CD4-positive, alpha-beta T cell treated with Interleukin-15 for 1 hour (primary cell): Measurements from ENCODE around the gene MMP17.
"Not testable (repeated sequence)": the region's sequence is repeated elsewhere in the genome, so short reads cannot be mapped to it uniquely, and the experiment has no call there.

Source experiments
- DNase-seq: peaks from one replicate; pipeline ENCODE4 v3.0.0-alpha.2; 2020

Gene MMP17

DNA sequence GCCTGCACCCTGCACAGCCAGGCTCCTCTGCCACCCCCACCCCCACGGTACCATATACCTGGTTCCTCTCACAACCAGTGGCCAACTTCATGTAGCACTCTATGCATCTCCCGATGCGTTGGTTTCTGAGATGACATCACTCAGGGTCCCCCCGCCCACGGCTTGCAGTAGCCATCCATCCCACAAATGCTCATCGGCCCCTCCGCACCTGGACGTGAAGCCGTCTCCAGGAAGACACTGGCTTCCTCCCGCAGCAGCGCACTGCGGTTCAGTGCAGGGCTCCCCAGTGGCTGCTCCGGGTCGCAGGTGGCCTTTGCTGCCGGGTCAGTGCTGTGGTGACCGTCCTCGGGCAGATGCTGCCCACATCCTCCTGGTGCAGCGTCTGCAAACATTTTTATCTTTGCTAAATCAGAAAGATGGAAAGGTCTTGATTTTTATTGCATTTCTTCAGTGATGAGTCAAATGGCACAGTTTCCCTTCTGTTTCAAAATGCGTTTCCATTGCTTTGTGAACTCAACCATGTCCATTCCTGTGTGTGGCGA, 27.5 kb upstream of the MMP17 start:
- DNase-seq: no peak

DNA sequence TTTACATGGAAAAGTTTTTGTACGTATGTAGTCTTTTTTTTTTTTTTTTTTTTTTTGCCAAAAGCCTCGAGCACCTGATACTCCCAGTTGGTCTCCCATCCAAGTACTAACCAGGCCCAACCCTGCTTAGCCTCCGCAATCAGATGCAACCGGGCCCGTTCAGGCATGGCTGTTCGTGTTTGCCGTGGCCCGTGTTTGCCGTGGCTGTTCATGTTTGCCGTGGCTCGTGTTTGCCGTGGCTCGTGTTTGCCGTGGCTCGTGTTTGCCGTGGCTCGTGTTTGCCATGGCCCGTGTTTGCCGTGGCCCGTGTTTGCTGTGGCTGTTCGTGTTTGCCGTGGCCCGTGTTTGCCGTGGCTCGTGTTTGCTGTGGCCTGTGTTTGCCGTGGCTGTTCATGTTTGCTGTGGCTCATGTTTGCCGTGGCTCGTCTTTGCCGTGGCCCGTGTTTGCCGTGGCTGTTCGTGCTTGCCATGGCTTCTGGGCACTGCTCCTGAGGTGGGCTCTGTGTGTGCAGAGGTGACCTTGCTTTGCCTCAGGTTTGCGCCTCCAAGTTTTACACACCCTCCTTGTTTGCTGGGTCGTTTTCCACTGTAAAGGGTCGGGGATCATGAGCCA, 26.8 kb upstream of the MMP17 start:
- no peak for DNase-seq

DNA sequence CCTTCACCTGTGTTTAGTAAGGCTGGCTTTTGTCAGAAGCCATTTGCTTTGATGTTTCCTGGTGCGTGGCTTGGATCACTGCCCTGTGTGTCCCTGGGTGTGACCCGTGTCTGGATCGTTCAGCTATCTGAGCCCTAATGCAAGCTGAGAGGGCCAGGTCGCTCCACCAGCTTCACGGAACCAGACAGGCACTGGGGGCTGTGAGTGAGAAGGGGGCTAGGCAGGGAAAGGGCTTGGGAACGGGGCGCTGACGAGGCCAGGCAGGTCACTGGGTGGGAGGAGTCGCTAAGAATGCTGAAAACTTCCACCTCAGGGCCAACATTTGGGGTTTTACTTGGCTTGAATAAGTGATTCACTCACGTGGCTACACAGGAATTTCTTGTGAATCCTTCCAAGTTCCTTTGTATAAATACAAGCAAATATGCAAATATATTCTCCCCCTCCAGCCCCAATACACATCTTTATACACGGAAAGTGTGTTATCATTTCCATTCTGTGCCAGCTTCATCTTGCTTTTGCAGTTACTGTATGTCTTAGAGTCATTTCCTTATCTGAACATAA, 24.2 kb upstream of the MMP17 start:
- no peak for DNase-seq

DNA sequence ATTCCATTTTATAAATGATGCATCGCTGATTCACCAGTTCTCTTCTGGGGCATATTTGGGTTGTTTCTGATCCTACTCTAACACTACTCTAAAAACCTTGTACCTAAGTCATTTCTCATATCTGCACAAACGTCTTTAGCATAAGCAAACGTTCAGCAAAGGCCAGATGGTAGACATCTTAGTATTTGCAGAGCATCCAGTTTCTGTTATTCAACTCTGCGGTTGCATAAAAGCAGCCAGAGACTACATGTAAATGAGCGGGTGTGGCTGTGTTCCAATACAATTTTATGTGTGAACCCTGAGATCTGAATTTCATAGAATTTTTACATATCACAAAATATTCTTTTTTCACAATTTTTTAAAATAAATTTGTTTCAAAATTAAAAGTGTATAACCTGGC, 22.8 kb upstream of the MMP17 start:
- DNase-seq: no peak

DNA sequence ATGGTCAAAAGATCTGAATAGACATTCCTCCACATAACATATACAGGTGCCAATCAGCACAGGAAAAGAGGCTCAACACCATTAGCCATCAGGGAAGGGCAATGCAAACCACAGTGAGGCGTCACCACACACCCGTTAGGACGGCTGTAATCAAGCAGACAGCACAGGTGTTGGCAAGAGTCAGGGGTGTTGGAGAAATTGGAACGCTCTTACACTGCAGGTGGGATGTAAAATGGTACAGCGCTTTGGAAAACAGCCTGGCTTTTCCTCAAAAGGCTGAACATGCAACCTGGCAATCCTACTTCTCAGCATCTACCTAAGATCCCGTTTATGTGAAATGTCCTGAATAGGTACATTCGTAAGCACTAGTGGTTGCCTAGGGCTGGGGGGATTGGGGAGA, 21.5 kb upstream of the MMP17 start:
- DNase-seq: no peak

DNA sequence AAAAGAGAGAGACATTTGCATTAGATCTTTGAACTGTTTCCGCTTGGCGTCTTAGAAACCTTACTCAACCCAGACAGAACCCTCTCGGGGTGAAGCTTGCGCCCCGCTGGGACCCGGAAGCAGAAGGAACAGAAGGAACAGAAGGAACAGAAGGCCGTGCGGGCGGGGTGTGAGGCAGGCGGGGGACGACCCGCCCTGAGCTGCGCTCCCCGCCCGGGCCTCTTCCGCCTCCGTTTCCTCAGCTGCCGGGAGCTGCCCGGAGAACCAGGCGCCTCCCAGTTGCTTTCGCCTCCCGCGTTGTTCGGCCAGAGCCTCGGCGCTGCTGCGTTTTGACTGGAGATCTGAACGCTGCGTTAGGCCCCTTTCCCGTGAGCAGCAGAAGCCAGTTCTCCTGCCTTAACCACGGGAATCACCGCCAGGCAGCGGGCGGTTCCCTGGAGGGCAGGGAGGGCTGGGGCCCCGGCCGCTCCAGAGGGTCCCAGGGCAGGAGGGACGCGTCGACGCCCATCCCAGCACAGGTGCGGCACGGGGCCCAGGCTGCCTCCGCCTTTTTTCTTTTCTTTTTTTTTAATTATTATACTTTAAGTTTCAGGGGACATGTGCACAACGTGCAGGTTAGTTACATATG, 19.3 kb upstream of the MMP17 start:
- peak; percentile 48 for DNase-seq

DNA sequence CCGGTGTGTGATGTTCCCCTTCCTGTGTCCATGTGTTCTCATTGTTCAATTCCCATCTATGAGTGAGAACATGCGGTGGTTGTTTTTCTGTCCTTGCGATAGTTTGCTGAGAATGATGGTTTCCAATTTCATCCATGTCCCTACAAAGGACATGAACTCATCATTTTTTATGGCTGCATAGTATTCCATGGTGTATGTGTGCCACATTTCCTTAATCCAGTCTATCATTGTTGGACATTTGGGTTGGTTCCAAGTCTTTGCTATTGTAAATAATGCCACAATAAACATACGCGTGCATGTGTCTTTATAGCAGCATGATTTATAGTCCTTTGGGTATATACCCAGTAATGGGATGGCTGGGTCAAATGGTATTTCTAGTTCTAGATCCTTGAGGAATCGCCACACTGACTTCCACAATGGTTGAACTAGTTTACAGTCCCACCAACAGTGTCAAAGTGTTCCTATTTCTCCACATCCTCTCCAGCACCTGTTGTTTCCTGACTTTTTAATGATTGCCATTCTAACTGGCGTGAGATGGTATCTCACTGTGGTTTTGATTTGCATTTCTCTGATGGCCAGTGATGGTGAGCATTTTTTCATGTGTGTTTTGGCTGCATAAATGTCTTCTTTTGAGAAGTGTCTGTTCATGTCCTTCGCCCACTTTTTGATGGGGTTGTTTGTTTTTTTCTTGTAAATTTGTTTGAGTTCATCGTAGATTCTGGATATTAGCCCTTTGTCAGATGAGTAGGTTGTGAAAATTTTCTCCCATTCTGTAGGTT, 18.5 kb upstream of the MMP17 start:
- DNase-seq: not testable (repeated sequence)

DNA sequence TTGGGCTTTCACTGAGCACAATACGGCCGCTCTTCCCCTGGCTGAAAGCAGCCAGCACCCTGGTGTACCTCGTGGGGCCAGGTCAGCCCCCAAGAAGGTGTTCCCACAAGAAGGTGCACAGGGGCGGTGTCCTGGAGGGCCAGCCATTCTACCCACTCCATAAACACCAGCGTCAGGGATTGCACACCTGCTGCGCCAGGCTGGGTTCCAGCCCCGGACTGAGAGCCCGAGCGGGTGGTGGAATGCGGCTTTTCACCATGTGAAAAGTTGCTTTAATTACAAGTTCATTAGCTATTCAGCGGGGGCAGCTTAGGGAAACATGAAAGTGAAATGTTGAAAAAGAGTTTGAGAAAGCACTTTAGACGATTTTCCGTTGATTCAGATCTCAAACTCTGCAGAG, 17.5 kb upstream of the MMP17 start:
- no peak for DNase-seq

DNA sequence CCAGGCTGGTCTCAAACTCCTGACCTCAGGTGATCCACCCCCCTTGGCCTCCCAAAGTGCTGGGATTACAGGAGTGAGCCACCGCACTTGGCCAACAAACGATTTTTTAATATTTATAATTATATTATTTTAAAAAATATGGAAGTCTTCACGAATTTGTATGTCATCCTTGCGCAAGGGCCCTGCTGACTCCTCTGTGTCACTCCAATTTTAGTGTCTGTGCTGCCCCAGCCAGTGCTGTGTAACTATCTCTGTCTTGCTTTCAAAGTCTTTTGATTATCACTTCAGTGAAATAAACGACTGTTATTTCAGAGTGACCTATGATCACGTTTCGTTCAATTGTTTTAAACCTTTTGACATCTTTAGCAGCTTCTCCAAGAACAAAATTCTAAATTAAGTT, 13.1 kb upstream of the MMP17 start:
- no peak for DNase-seq

DNA sequence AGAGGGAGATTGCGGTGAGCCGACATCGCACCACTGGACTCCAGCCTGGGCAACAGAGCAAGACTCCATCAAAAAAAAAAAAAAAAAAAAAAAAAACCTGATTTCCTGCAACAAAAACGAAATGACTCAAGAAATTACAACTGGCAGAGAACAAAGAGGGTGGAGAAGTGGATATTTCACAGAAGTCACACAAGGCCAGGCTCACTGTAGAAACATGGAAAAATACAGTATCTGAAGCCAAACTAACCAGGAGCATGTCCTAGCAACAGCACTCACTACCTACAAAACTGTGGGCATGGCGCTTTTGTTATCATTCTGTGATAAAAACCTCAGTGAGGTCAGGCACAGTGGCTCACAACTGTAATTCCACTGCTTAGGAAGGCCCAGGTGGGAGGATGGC, 11.7 kb upstream of the MMP17 start:
- DNase-seq: no peak

DNA sequence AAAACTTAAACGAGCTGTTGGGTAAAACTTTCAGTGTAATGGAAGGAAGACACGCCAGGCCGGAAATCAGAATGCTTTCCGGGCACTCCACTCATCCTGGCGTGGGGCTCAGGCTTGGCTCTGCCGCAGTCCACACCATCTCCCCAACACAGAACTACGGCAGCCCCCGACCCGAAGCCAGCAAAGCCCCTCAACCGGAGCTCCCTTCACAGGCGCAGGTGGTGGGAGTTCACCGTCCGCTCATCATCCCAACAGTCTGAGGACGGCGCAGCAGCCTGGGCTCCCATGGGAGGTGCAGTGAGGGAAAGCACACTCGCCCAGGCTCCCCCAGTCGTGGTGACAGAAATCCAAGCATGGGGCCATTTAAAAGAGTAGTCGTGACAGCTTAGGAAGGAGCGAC, 11.0 kb upstream of the MMP17 start:
- DNase-seq: no peak

DNA sequence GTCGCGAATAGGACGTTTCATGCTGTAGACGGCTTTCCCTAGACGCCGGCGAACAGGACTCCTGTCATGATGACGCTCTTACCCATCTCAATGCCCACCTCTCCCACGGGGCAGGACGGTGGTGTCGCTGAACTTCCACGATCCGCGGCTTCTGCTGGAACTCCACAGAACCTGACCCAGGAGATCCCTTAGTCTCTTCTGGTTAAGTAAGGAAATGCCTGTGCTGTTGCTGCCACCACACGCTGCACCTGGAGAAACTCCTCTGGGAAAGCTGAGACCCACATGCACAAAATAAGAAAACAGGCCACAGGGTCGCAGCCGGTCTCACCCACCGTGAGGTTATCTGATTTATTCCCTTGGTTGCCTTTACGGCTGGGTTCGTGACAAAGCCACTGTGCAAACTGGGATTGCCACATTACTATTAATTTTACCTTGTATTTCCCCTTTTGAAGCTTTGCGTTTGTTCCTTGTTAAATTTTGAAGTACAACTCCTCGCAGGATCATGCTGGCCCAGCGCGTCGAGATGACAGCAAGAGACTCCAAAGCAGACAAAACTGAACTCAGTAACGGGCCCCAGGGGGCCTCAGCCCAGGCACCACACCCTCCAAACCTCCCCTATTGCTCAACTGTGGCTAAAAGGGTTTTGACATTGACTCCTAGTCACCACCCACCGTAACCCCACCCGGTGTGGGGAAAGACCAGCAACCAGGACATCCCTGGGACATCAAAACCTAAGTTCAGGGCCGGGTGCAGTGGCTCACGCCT, 9.2 kb upstream of the MMP17 start:
- peak; percentile 66 for DNase-seq

DNA sequence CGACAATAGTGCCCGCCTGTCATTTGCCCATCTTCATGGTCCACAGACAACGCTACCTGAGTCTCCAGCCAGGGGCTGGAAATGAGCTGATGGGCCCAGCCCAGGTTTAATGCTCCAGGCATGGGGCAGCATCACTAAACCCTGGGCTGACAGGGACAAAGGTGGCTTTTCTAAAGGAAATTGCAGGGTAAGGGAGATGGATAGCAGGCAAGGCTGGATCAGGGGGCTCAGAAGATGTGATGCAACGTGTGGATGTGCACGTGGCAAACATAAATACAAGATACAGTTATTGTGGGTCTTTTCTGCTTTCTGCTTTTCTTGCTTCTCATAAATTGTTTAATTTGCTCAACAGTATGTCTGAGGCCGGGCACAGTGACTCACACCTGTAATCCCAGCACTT, 3.7 kb upstream of the MMP17 start:
- no peak for DNase-seq

DNA sequence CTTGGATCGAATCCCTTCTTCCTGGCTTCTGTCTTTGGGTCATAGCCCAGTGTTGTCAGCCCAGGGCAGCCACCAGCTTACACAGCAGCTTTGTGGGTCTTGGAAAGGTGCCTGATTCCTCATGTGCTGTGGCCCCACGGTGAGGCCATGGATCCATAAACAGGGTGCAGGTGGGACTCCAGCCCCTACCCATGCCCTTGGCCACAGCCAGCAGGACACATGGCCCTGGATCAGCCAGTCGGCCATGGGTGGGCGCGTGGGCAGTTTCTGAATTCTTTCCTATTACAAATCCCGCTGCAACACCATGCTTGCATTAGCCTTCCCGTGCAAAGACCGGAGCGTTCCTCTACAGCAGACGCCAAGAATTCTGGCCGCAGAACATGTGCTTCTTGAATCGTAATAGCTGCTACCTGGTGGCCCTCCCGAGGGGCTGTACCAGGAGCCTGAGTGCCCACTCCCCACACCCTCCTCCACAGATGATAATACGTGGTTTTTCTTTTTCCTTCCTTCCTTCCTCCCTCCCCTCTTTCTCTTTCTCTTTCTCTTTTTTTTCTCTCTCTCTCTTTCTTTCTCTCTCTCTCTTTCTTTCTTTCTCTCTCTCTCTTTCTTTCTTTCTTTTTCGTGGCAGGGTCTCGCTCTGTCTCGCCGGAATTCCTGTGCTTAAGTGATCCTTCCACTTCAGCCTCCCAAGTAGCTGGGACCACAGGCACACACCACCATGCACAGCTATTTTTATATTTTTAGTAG, 2.9 kb upstream of the MMP17 start:
- no peak for DNase-seq

DNA sequence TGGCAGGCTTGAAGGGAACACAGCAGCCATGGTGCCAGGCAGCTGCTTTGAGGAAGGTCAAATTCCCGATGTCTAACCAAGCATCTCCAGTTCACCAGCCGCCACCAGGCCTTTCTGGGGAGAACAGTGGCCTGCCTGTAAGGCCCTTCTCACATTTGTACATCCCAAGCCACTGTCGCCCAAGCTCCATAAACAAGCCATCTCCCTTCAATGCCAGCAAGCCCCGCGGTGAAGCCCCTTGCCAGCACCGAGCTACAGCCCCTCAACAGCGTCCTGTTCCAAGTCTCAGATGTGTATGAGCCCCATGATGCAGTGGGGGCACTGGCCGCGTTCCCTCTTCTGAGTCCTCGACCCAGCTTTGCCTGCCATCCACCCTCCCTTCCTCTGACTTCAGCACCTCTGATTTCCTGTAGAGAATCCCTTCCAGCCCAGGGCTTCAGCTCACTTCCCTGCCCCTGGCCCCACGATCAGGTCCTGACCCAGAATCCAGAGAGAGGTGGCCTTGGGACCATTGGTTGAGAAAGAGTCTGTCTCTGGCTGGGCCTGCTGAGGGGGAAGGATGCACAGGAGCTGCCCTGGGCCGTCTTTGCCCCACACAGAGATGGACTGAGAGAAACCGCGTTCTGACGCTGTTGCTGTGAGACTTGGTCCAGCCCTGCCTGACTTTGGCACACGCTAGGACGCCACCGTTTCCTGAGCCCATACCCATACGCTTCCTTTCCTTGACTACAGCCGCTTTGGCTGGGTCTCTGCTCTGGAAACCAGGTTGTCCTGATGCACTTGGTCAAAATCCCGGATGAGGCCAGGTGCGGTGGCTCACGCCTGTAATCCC, 1.9 kb upstream of the MMP17 start:
- no peak for DNase-seq

DNA sequence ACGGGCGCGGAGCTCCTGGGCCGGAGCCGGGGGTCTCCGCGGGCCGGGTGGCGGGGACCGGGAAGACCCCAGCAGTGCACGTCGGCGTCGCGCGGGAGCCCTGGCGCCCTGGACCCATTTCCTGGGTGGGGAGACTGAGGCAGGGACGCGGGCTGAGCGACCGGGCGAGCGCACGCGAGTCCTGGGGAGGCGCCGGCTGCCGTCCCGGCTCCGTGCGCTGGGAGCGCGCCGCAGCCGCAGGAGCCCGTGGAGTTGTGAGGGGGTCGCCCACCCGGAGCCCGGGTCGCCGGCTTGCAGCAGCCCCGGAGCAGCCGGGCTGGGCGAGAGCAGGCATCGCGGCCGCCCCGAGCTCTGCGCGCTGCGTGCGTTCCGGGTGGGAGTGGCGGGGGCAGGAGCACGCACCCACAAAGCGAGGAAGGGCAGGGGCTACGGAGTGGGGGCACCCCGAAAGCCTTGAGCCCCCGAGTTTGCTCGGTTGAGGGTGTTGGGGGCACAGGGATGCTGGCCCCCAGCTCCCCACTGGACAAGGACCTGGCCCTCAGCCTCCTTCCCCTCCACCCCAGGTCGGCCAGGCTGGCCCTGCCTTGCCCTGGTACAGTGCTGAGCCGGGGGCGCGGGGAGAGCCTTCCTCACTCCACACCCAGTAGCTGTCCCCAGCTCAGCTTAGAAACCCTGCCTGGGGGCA, 620 bp downstream of the MMP17 start:
- no peak for DNase-seq

DNA sequence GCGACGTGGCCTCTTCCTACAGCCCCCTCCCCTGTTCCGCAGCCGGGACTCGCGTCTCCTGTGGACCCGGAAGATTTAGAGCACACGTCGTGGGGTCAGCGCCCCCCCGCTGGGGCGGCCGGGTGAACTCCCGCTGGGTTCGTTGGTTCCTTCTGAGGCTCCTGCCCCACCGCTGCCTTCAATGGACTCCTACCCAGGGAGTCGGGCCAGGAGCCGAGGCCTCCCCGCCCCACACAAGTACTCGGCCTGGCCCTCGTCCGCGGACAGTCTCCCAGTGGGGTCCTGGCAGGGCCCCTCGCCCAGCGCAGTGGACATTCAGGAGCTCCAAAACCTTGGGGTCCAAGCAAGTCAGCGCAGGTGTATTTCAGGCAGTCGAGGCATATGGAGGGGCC, 1.2 kb downstream of the MMP17 start:
- DNase-seq: no peak

DNA sequence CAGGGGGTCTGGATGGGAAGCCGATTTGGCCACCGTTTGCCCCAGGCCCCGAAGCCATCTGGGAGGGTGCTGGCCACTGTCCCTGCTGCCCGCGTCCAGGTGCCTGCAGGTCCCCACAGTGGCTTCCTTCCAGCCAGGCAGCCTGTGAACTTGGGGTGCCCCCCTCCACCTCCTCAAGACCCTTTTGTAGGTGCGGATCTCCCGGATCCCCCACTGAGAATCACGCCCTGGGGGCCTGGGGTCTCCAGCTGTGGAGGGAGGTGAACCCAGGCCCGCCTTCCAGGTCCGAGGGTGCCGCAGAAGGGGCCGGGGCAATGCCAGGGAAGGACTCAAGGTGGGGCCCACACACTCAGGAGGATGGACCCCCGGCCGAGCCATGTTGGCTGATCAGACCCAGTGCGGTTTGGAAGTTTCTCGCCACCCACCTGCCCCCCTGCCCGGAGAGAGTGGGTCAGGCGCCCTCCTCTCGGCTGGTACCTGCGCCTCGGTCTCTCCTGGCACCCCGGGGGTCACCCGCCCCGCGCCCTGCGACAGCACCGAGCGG, 1.7 kb downstream of the MMP17 start:
- no peak for DNase-seq

DNA sequence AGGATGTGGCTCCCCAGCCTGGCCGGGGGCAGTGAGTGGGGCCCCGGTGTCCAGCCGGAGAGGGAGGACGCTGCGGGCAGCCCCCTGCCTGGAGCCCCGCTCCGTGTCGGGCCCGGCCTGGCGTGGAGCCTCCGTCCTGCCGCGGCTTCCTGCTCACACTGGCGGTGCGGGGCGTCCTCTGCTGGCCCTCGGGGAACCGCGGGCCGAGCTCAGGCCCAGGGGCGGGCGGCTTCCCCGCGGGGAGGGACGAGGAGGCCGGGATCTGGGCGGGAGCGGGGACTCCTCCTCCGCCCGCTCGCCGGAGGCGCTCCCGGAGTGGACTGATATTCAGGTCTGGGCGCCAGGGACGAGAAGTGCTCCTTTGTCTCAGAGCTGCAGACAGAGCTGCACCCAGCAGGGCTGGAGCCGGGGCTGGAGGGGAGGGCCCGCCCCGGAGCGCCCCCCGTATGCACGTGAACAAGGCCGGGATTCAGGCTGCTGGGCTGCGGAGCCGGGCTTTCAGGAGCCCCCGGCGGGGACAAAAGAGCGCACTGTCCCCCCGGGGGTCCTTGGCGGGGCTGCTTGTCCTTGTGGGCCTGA, 2.2 kb downstream of the MMP17 start:
- peak; percentile 57 for DNase-seq
